HG02938 (cell line): ENCODE measurements around the gene COL9A3.

Source experiments
- ATAC-seq: cut with Tn5 transposase; IDR thresholded peaks from one replicate; pipeline ENCODE4 v1.9.1; 2021; ENCODE audit warnings: mild to moderate bottlenecking, moderate library complexity; ENCODE audit not compliant: unreplicated experiment

COL9A3 gene

GRCh38 chr20:62822239-62822787, 5.5 kb downstream of the COL9A3 start:
- ATAC-seq, result no peak

DNA sequence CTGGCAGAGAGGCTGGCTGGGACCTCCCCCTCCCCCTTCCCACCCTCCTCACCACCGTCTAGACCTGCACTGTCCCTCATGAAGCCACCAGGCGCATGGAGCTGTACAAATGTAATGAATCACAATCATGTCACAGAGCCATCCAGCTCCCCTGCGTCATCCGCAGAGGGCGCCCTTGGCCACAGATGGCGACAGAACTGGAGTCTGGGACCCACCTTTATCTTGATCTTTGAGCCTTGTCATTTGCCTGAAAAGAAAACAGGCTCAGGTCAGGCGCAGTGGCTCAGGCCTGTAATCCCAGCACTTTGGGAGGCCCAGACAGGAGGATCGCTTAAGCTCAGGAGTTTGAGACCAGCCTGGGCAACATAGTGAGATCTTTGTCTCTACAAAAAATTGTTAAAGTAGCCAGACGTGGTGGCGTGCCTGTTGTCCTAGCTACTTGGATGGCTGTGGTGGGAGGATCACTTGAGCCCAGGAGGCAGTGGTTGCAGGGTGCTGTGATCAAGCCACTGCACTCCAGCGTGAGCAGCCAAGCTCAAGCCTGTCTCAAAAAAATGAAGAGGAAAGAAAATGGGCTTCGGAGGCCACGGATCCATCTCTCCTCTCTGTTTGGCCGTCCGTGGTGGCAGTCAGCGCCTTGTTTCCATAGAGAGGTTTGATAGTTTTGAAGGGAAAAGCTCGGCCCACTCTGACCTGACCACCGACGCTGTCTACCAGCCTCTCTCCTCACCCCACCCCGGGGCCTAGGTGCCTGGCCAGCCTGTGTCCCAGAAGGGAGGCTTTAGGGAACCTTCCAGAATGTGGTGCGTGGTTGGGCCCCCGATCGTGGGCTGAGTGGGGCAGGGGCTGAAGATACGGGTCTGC, 6.2 kb downstream of the COL9A3 start:
- ATAC-seq, result no peak

- ATAC-seq, result no peak
These were observed 7.0 kb downstream of the COL9A3 start for GRCh38 chr20:62823688-62824475.

GRCh38 chr20:62824476-62825332, 7.9 kb downstream of the COL9A3 start:
- ATAC-seq, result no peak

GRCh38 chr20:62825333-62825985, 8.6 kb downstream of the COL9A3 start:
- no peak for ATAC-seq

DNA sequence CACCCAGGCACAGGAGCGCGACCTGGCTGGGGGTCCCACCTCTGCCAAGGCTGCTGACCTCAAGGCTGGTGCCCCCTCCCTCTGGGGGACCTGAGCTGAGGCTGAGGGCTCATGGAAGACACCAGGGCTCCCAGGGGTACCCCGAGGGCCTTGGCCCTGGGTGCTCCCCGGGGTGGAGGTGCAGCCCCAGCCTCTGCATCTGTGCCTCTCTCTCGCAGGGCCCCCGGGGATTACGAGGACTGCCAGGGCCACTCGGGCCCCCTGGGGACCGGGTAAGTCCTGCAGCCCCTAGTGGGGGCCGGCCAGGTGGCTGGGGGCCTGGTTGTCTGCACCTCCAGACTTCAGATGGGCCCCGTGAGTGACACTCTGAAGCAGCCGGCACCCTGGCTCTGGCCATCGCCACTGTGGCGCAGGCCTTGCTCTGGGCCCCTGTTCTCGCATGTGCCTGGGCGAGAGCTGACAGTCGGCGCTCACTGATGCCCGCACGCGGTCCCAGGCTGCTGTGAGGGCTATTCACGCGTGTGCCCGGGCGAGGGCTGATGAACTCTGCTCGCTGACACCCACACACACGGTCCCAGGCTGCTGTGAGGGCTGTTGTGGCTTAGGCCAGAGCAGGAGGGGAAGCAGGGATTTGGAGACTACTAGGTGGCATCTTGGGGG, 9.3 kb downstream of the COL9A3 start:
- ATAC-seq, result no peak

DNA sequence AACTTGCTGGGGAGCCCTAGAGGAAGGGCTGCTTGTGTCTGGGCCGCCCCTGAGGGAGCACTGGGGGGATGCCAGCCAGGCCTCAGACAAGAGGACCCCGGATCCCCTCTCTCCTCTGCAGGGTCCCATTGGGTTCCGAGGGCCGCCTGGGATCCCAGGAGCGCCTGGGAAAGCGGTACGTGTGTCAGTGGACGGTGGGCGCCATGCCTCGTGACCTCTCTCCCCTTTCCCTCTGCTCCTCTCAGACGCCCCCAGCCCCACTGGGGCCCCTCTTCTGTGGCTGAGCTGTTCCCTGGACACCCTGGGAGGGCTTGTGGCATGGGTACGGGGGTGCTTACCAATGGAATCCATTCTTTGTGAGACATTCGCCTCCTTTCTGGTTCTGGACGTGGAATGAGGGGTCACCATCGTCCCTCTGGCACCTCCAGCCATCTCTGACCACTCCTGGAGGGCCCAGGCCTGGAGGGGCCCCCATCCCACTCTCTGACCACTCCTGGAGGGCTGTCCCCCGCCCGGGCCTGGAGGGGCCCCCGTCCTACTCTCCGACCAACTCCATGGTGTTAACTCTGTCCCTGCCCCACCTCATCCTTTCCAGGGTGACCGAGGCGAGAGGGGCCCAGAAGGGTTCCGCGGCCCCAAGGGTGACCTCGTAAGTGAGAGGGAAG, 9.9 kb downstream of the COL9A3 start:
- ATAC-seq, result no peak

DNA sequence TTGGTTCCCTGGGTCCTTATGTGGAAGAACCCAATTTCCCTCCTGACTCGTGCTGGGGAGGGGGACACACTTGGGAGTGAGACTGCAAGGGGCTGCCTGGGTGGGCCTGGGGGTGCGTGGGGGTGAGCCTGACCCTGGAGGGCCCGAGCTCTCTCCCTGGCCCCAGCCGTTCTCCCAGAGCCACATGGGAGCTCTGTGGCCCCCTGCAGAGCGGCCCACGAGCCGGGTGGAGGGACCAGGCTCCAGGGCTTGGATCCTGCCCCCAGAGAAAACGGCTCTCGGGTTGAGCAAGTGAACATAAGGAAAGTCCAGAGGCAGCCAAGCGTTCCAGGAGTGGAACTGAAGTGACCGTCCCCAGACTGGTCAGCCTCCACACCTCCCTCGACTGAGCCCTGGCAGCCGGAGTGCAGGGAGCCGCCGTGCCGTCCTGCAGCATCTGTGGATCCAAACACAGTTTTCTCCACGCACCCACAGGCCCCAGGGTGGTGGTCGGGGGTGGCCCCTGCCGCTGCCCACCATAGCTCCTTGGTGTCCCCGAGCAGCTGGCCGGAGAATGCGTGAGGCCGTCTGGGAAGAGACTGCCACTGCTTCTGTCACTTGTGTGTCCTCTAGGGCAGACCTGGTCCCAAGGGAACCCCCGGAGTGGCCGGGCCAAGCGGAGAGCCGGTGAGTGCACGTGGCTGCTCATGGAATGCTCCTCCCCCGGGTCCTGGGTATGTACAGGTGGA, 10.6 kb downstream of the COL9A3 start:
- ATAC-seq, result no peak

DNA sequence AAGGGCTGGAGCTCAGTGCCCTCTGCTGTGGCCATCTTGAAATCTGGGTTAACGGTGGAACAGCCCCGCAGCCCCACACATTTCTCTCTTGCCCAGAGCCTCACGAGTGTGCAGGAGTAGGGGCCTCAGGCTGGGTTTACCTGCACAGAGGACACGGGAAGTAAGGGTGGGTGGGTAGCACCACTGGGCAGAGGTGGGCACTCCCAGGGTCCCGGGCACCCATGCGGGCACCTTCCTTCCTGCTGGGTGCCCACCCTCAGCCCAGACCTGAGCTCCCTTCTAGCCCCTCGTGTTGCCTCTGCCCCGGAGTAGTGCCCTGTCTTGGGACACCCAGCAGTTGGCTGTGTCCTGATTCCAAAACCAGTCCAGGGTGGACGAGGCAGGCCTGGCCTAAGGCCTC, 11.2 kb downstream of the COL9A3 start:
- ATAC-seq, result no peak

DNA sequence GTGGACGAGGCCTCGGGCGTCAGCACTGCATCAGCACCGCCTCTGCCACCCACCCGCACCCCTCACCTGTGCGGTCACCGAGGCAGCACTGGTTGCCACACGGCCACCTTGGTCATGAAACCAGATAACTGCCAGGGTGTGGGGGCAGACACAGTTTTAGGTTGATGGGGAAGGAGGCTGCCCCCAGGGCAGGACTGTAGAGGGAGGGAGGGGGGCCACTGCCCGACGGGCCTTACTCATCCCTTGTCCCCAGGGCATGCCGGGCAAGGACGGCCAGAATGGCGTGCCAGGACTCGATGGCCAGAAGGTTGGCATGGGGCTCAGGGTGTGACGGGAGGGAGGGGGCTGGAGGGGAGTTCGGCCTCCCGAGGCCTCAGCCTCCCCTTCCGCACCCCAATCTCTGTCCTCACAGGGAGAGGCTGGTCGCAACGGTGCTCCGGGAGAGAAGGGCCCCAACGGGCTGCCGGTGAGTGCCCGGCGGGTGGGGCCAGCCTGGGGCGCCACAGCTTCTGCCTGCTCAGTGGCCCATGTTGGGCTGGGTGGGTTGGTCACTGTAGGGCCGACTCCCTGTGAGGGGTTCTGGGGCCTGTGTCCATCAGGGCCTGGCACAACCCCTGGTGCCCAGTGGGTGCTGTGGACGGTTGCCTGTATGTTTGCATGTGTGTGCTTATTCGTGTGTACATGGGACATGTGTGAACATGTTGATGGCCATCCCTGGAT, 11.8 kb downstream of the COL9A3 start:
- no peak for ATAC-seq

DNA sequence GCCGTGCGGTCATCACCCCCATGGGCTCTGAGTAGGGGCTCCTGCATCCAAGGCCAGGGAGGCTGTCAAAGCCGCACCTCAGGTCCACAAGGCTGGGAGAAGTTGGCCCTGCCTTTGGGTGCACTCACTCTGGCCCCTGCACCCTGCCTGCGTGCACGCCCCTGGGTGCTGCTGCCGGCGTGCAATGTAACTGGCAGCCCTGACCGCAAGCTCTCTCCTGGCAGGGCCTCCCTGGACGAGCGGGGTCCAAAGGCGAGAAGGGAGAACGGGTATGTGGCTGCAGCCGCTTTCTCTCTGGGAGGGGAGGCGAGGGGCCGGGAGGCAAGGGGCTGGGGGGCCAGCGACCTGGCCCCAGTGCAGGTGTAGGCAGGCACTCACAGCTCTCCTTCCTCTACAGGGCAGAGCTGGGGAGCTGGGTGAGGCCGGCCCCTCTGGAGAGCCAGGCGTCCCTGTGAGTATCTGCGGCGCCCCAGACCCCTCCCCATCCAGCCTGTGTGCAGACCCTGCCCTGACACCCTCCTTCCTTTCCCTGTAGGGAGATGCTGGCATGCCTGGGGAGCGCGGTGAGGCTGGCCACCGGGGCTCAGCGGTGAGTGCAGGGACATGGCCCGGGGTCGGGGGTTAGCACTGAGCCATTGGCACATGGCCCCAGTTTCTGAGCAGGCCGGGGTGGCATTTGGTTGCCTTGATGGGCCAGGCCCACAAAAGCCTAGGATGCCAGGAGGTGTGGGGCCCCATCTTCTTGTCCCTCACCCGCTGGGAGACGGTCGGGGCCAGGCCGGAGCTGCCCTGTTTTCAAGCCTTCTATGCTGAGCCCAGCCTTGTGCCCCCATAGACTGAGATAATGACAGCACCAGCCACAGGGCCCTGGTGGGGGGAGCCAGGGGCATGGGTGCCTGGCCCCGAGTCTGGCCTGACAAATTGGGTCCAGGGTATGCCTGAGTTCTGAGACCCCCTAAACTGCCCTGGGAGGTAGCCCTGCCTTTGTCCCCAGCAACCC, 12.7 kb downstream of the COL9A3 start:
- no peak for ATAC-seq

DNA sequence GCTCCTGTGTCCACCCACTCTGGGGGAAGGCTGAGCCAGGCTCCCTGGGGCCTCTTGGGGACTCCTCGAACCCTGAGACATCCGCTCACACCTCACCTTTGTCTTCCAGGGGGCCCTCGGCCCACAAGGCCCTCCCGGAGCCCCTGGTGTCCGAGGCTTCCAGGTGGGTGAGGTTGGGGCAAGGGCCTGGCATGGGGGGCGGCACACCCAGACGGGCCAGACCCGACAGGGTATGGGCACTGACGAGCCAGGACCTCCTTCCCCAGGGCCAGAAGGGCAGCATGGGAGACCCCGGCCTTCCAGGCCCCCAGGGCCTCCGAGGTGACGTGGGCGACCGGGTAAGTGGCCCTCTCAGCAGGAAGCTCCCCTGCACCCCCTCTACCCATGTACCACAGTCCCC, 13.4 kb downstream of the COL9A3 start:
- no peak for ATAC-seq

- no peak for ATAC-seq
These were observed 14.0 kb downstream of the COL9A3 start for GRCh38 chr20:62830821-62831220.

GRCh38 chr20:62831361-62831788, 14.5 kb downstream of the COL9A3 start:
- ATAC-seq, result no peak

- no peak for ATAC-seq
These were observed 15.0 kb downstream of the COL9A3 start for GRCh38 chr20:62831854-62832211.

GRCh38 chr20:62832212-62832922, 15.5 kb downstream of the COL9A3 start:
- no peak for ATAC-seq
